ENCODE data around the gene RNF8. TPM values are rescaled to one million over a fixed set of nuclear protein-coding genes. Genes with fewer than 3 reads are reported as not detected.
A peak's percentile ranks its signal among the peaks of the same experiment; 100 is the strongest.

The RNF8 gene
- total RNA-seq, 2 experiments from 2014 or later = 23.5 to 24.0 TPM

DNA sequence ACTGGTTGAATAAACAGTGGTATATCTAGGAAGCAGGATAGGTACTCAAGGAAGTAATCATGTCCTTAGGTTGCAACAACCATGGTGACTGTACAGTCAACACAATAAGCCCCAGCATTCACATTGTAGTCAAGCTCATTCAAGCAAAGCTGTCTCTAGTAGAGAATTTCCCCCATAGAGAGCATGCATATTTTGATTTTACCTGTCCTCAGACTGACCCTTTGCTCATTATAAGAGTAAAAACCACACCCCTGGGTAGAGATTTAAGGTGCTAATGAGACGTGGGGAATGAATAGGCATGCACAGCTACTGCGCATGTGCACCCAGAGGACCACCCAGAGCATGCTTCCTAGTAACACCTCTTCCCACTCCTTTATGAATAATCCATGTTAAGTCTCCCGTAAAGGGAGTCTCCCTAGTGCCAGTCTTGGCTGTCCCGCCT is 6.1 kb upstream of the RNF8 start:
- no peak overlapping the region for H3K4me3 Mint-ChIP-seq
- peaks cover 2% of the 10 kb centered on the region for H3K4me1 Mint-ChIP-seq
- peaks cover 26% of the 10 kb centered on the region for H3K27me3 Mint-ChIP-seq
- ChIA-PET POLR2A (no interaction called here), CTCF (no interaction called here)
- no peaks in the 10 kb centered on the region for H3K36me3 Mint-ChIP-seq (ENCODE audit: low read depth)
- no peaks in the 10 kb centered on the region for H3K9me3 Mint-ChIP-seq
- no peak for DNase-seq
- no peak overlapping the region for H3K27ac Mint-ChIP-seq

DNA sequence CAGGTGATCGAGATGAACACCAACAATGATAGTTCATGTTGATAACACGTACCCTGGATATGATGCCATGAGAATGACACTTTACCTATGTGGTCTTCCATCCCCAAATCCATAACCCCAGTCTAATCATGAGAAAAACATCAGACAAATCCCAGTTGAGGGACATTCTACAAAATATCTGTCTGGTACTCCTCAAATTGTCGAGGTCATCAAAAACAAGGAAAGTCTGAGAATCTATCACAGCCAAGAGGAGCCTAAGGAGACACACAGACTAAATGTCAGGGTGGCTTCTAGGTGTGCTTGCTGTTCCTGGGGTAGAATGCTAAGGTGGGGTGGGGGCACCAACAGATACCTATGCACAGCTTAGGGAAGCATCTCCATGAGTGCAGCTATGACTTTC is 2.8 kb upstream of the RNF8 start:
- ChIA-PET CTCF (no interaction called here), POLR2A (no interaction called here)
- DNase-seq = no peak
- Mint-ChIP-seq H3K9me3 (no peaks in the 10 kb centered on the region), H3K4me1 (peaks cover 23% of the 10 kb centered on the region), H3K27me3 (peaks cover 12% of the 10 kb centered on the region), H3K36me3 (ENCODE audit: low read depth) (peaks cover 9% of the 10 kb centered on the region), H3K27ac (no peak overlapping the region), H3K4me3 (no peak overlapping the region)

DNA sequence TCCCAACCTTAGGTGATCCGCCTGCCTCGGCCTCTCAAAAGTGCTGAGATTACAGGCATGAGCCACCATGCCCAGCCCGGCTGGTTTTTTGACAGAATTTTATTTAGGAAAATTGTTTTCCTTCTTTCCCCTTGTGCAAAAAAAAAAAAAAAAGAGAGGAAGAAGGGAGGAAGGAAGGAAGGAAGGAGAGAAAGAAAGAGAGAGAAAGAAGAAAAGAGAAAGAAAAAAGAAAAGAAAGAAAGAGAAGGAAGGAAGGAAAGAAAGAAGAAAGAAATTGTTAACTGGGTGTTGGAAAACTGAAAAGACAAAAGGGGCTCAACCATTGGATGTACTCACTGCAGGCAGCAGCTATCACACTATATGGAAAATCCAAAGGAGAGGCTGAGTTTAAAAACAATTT is 1.4 kb upstream of the RNF8 start:
- no peak for DNase-seq
- ChIA-PET CTCF (interaction anchor here (1.1 kb wide), 1 partner anchor 13 kb away, joined by 4 read pairs; no protein-coding TSS in a partner anchor), POLR2A (interaction anchor here (2.4 kb wide), 1 partner anchor 81 kb away, joined by 11 read pairs; the partner anchor contains the start of gene CMTR1)
- H3K9me3 Mint-ChIP-seq = no peaks in the 10 kb centered on the region
- H3K4me1 Mint-ChIP-seq = peaks cover 26% of the 10 kb centered on the region
- H3K36me3 Mint-ChIP-seq (ENCODE audit: low read depth) = peaks cover 10% of the 10 kb centered on the region
- peak overlapping the region; percentile 18 for H3K4me3 Mint-ChIP-seq
- peaks cover 6% of the 10 kb centered on the region for H3K27me3 Mint-ChIP-seq
- no peak overlapping the region for H3K27ac Mint-ChIP-seq

DNA sequence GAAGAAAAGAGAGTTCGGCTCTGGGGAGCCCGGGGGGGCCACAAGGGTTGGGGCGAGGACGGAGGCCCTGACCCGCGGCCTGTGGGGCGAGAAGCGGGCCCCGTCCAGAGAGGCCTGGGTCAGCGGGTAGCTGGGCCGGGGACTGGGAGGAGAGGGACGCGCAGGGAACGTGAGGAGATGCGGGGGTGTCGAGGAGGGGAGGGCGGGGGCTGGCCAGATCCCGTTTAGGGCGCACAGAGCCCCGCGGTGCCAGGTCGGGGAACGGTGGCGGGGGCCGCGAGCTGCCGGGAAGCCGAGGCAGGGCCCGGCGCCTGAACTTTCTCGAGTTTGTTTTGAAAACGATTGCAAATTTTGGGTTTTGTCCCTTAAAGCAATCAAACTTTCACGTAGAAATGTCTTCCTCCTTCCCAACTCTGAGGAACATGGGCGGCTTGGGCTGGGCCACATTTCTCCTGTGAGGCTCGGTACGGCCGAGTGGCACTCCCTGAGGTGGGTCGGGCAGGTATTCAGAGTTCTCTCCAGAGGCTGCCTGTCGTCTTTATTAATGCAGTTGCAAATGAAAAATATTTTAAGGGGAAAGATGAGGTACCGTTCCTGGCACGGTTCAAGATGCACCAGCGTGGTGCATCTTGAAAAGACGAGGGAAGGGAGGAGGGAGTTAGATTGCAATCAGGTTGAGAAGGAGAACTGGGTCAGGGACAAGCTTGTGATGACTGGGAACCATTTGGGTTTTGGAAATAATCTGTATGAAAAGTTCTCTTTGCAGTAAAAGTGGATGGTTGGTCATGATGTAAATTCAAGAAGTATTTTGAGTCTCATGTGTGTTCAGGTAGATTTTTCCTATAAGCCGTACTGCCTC is 972 bp downstream of the RNF8 start:
- peak; percentile 24 for DNase-seq
- Mint-ChIP-seq H3K4me1 (peaks cover 26% of the 10 kb centered on the region), H3K4me3 (peak overlapping the region; percentile 93), H3K27me3 (no peaks in the 10 kb centered on the region), H3K27ac (peak overlapping the region; percentile 80), H3K9me3 (no peaks in the 10 kb centered on the region), H3K36me3 (ENCODE audit: low read depth) (peaks cover 13% of the 10 kb centered on the region)
- CTCF ChIA-PET = interaction anchor here (1.2 to 2.4 kb wide), 2 partner anchors 27 to 29 kb away, joined by 3 to 9 read pairs; no protein-coding TSS in a partner anchor
- POLR2A ChIA-PET = interaction anchor here (0.7 to 2.4 kb wide), 5 partner anchors 8 to 161 kb away, joined by 4 to 11 read pairs (median 5); partner anchors contain the start of genes CMTR1, TBC1D22B and TMEM217

DNA sequence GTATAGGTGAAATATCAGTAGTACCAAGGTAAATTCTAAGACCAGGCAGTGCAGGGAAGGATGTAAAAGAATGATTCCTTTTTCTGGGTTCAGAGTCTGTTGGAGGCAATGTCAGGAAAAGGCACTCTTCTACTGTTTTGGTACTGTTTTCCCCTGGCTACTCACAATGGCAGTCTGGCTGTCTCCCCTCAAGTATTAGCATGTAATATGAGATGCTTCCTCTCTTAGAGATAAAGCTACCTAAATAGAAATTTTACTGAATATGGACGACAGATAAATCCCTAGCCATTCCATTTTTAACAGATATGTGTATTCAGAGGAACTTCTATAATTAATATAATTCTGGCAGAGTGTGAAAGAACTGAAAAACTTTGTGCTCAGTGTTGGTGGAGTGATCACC is 3.5 kb downstream of the RNF8 start:
- H3K4me1 Mint-ChIP-seq = peaks cover 26% of the 10 kb centered on the region
- H3K36me3 Mint-ChIP-seq (ENCODE audit: low read depth) = peaks cover 23% of the 10 kb centered on the region
- POLR2A ChIA-PET = no interaction called here
- no peak overlapping the region for H3K4me3 Mint-ChIP-seq
- CTCF ChIA-PET = interaction anchor here (1.2 kb wide), 1 partner anchor 9 kb away, joined by 3 read pairs; no protein-coding TSS in a partner anchor
- H3K9me3 Mint-ChIP-seq = no peaks in the 10 kb centered on the region
- H3K27ac Mint-ChIP-seq = no peak overlapping the region
- no peak for DNase-seq
- H3K27me3 Mint-ChIP-seq = no peaks in the 10 kb centered on the region

DNA sequence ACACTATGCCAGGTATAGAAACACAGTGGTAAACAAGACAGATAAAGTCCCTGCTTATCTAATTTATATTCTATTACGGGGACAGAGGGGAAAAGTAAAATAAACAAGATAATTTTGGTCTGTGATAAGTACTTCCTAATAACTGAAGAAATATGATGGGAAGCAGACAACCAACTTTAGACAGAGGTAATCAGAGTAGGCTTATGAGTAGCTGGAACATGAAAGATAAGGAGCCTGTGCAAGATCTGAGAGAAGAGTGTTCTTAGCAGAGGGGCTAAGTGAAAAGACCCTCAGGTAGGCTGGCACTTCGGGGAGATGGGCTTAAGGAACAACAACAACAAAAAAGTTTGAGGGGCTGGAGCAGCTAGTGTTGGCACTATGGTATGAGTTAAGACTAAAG is 4.1 kb downstream of the RNF8 start:
- Mint-ChIP-seq H3K9me3 (no peaks in the 10 kb centered on the region), H3K27me3 (no peaks in the 10 kb centered on the region), H3K36me3 (ENCODE audit: low read depth) (peaks cover 23% of the 10 kb centered on the region), H3K4me1 (peaks cover 24% of the 10 kb centered on the region), H3K4me3 (no peak overlapping the region), H3K27ac (no peak overlapping the region)
- ChIA-PET POLR2A (no interaction called here), CTCF (interaction anchor here (0.6 to 1.0 kb wide), 3 partner anchors 32 to 473 kb away, joined by 3 to 4 read pairs (median 3); no protein-coding TSS in a partner anchor)
- DNase-seq = no peak

DNA sequence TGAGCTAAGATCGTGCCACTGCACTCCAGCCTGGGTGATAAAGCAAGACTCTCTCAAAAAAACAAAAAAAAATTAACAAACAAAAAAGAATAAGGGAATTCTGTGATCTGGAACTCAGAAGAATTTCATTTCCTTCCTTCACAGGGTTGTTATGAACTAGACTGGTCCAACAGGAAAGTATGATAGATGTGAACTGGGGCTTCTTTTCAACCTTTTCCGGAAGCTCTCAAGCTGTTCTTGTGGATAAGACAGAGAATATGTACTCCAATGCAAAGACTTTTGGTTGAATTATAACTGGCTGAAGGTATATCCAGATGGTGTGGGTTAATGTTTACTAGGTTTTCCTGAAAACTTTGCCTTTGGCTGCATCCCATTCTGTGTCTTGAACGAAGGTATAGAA is 5.3 kb downstream of the RNF8 start:
- Mint-ChIP-seq H3K4me1 (peaks cover 16% of the 10 kb centered on the region), H3K27me3 (no peaks in the 10 kb centered on the region), H3K4me3 (no peak overlapping the region), H3K36me3 (ENCODE audit: low read depth) (peaks cover 28% of the 10 kb centered on the region), H3K27ac (no peak overlapping the region), H3K9me3 (no peaks in the 10 kb centered on the region)
- ChIA-PET CTCF (no interaction called here), POLR2A (interaction anchor here (0.6 kb wide), 1 partner anchor 339 kb away, joined by 3 read pairs; the partner anchor contains the start of gene MDGA1)
- no peak for DNase-seq

DNA sequence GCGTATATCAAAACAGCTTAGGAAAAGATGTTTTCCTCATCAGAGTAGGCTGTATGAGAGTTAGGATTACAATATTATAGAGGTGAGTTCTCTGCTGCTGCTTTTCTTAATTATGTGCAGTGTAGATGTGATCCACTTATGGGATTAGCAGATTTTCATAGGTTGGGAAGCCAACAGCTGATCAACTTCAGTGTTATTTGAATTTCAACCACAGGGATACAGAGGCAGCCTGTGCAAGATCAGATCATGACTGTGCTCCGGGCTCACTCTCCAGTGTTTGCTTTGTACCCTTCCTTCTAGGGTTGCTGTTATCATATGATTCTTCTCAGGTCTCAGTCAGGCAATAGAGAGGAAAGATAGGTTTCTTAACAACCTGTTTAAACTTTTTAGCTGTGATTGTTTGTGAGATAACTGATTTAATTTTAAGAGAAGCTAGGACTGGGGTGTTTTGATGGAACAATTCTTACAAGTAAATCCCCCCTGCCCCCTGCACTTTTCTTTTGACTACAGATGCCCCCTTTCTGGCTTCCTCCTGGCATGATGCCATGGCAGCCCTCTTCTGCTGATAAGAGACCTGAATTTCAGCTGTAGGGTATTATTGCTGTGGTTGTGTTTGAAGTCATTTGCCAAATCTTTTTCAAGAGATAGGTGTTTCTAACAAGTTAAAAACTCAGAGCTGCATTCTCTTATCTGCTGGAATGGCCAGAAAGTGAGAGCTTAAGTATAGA is 8.5 kb downstream of the RNF8 start:
- H3K9me3 Mint-ChIP-seq = no peaks in the 10 kb centered on the region

DNA sequence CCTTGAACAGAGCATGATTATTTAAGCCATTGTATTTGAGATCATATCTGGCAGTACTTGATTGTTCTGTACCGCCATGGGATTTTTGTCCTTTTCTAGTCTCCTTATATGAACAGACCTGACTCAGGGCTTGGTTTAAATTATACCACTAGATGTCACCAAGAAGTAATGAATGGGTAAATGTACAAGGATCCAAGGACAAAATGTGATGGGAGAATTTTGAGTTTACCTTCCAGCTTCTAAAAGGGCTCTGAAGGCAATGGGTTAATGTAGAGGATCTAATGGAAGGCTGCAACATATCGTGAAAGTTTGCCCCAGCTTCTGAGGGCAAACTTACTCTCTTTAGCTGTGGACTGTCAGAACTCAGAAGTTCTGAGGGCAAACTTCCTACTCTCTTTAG is 12.0 kb downstream of the RNF8 start:
- Mint-ChIP-seq H3K27ac (no peak overlapping the region), H3K9me3 (no peaks in the 10 kb centered on the region)

More for the DNA sequence above, 8.5 kb downstream of the RNF8 start:
- no peak overlapping the region for H3K27ac Mint-ChIP-seq
- no peaks in the 10 kb centered on the region for H3K4me1 Mint-ChIP-seq
- no peak overlapping the region for H3K4me3 Mint-ChIP-seq
- H3K36me3 Mint-ChIP-seq (ENCODE audit: low read depth) = peaks cover 24% of the 10 kb centered on the region
- H3K27me3 Mint-ChIP-seq = no peaks in the 10 kb centered on the region
- ChIA-PET POLR2A (interaction anchor here (1.4 kb wide), 1 partner anchor 8 kb away, joined by 4 read pairs; the partner anchor contains the start of gene RNF8), CTCF (interaction anchor here (1.1 to 1.4 kb wide), 2 partner anchors 37 to 48 kb away, joined by 3 to 4 read pairs; no protein-coding TSS in a partner anchor)
- no peak for DNase-seq

DNA sequence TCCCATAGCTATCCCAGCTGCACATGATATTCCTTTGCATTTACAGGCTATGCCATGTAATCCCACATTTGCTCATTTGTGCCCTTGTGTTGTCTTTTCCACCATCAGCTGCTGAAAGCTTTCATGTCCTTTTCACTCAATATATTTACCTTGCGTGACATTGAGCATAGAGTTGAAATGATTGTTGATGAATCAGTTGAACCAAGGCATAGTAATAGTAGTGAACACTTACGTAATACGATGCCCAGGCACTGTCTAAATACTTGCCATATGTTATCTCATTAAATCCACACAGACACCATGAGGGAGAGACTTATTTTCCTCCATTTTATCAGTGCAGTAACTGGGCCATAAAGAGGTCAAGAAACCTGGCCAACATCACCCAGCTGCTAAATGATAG is 13.1 kb downstream of the RNF8 start:
- Mint-ChIP-seq H3K36me3 (ENCODE audit: low read depth) (peaks cover 37% of the 10 kb centered on the region), H3K9me3 (no peaks in the 10 kb centered on the region)
- POLR2A ChIA-PET = interaction anchor here (1.0 kb wide), 1 partner anchor 17 kb away, joined by 3 read pairs; no protein-coding TSS in a partner anchor

More for the DNA sequence above, 12.0 kb downstream of the RNF8 start:
- Mint-ChIP-seq H3K36me3 (ENCODE audit: low read depth) (peaks cover 44% of the 10 kb centered on the region), H3K4me1 (peaks cover 9% of the 10 kb centered on the region), H3K4me3 (no peak overlapping the region), H3K27me3 (no peaks in the 10 kb centered on the region)
- ChIA-PET CTCF (interaction anchor here (0.9 to 1.9 kb wide), 5 partner anchors 9 to 348 kb away, joined by 3 to 5 read pairs (median 4); no protein-coding TSS in a partner anchor), POLR2A (interaction anchor here (1.4 kb wide), 1 partner anchor 11 kb away, joined by 5 read pairs; the partner anchor contains the start of gene RNF8)
- no peak for DNase-seq

DNA sequence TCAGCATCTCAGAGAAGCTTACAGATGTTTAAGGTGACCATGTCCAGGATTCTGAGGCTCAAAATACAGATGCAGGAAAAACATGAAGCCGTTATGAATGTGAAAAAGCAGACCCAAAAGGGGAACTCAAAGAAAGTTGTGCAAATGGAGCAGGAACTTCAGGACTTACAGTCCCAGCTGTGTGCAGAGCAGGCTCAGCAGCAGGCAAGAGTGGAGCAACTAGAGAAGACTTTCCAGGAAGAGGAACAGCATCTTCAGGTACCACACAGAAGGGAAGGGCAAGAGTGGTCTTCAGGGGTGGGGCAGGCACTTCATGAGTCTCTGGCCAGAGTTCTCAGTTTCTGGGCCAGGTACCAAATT is 15.2 kb downstream of the RNF8 start:
- Mint-ChIP-seq H3K4me1 (peaks cover 9% of the 10 kb centered on the region), H3K36me3 (ENCODE audit: low read depth) (peaks cover 29% of the 10 kb centered on the region), H3K4me3 (no peak overlapping the region), H3K27me3 (no peaks in the 10 kb centered on the region), H3K9me3 (no peaks in the 10 kb centered on the region), H3K27ac (no peak overlapping the region)
- POLR2A ChIA-PET = no interaction called here
- no peak for DNase-seq
- CTCF ChIA-PET = interaction anchor here (1.9 kb wide), 1 partner anchor 43 kb away, joined by 5 read pairs; no protein-coding TSS in a partner anchor

More for the DNA sequence above, 13.1 kb downstream of the RNF8 start:
- CTCF ChIA-PET = interaction anchor here (1.6 to 1.9 kb wide), 3 partner anchors 10 to 349 kb away, joined by 3 to 5 read pairs (median 4); no protein-coding TSS in a partner anchor
- H3K27ac Mint-ChIP-seq = no peak overlapping the region
- peaks cover 9% of the 10 kb centered on the region for H3K4me1 Mint-ChIP-seq
- DNase-seq = no peak
- H3K4me3 Mint-ChIP-seq = no peak overlapping the region
- H3K27me3 Mint-ChIP-seq = no peaks in the 10 kb centered on the region

DNA sequence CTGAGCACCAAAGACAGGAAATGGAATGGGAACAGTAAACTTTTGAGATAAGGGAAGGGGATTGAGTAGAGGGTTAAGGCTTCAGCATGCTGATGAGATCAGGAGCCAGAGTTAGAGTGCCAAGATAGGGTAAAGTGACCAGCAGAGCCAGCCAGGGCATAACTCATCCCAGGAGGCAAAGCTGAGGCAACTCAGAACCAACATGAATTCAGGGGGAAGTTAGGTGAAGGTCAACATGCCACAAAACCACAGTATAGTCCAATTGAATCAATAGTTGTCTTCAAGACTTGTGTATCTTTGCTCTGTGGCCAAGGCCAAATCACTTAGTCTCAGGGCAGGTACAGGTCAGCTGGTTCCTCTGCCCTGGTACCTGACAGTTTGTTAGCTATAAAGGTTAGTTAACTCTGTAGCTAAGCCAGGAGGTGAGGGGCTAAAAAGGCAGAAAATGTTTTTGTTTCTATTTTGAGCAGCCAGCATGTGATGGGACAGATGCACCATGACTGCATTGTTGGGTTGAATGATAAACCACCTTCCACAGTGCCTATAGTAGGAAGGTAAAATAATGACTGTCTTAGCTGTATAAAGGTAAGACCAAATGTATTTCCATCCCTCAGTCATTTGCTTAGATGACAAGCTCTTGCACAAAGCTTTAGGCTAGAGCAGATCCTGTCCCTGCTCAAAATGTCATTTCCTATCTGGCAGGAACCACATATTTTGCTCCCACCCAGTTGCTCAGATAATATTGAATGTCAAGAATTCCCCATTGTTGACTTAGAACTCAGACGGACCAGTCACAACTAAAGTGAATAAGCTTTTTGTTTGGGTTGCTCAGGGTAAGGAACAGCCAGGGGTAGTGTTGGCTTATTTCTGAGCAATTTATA is 15.8 kb downstream of the RNF8 start:
- H3K27ac Mint-ChIP-seq = no peak overlapping the region
- DNase-seq = no peak
- ChIA-PET POLR2A (interaction anchor here (0.6 kb wide), 1 partner anchor 146 kb away, joined by 4 read pairs; no protein-coding TSS in a partner anchor), CTCF (interaction anchor here (1.2 to 1.9 kb wide), 2 partner anchors 9 to 44 kb away, joined by 5 to 7 read pairs; no protein-coding TSS in a partner anchor)
- H3K4me1 Mint-ChIP-seq = peaks cover 9% of the 10 kb centered on the region
- H3K9me3 Mint-ChIP-seq = no peaks in the 10 kb centered on the region
- no peak overlapping the region for H3K4me3 Mint-ChIP-seq
- H3K36me3 Mint-ChIP-seq (ENCODE audit: low read depth) = peaks cover 28% of the 10 kb centered on the region
- no peaks in the 10 kb centered on the region for H3K27me3 Mint-ChIP-seq

Measured in activated CD4-positive, alpha-beta memory T cell treated with anti-CD3 and anti-CD28 coated beads, Interleukin-2, amount 10 ng/mL, durations not matched to agents 7 days and 5 days (primary cell).